ENCODE measurements around the gene RPL39L.

RPL39L gene

GRCh38 chr3:187093320-187093719 lies 46.0 kb downstream of the RPL39L start:
- no peak for DNase-seq (ENCODE audit: low read depth)

GRCh38 chr3:187088701-187089100 lies 50.6 kb downstream of the RPL39L start:
- no peak for DNase-seq (ENCODE audit: low read depth)

GRCh38 chr3:187086831-187087230 lies 52.5 kb downstream of the RPL39L start:
- DNase-seq (ENCODE audit: low read depth): no peak

GRCh38 chr3:187085933-187086332 lies 53.4 kb downstream of the RPL39L start:
- peak; percentile 29 for DNase-seq (ENCODE audit: low read depth)

GRCh38 chr3:187085021-187085666 lies 54.2 kb downstream of the RPL39L start:
- DNase-seq (ENCODE audit: low read depth): no peak

GRCh38 chr3:187084580-187084979 lies 54.7 kb downstream of the RPL39L start:
- no peak for DNase-seq (ENCODE audit: low read depth)

- DNase-seq (ENCODE audit: low read depth): no peak
Observed at GRCh38 chr3:187084126-187084525, 55.2 kb downstream of the RPL39L start.

GRCh38 chr3:187082758-187083375 lies 56.4 kb downstream of the RPL39L start:
- DNase-seq (ENCODE audit: low read depth): no peak

- DNase-seq (ENCODE audit: low read depth): peak; percentile 15
Observed at GRCh38 chr3:187080799-187081450, 58.4 kb downstream of the RPL39L start.

- no peak for DNase-seq (ENCODE audit: low read depth)
Observed at GRCh38 chr3:187079090-187080022, 59.9 kb downstream of the RPL39L start.

GRCh38 chr3:187077537-187077936 lies 61.8 kb downstream of the RPL39L start:
- no peak for DNase-seq (ENCODE audit: low read depth)

GRCh38 chr3:187077085-187077484 lies 62.2 kb downstream of the RPL39L start:
- DNase-seq (ENCODE audit: low read depth): no peak

GRCh38 chr3:187076297-187076696 lies 63.0 kb downstream of the RPL39L start:
- DNase-seq (ENCODE audit: low read depth): no peak

- no peak for DNase-seq (ENCODE audit: low read depth)
Observed at GRCh38 chr3:187074846-187075245, 64.5 kb downstream of the RPL39L start.

GRCh38 chr3:187073581-187074098 lies 65.7 kb downstream of the RPL39L start:
- DNase-seq (ENCODE audit: low read depth): no peak

- no peak for DNase-seq (ENCODE audit: low read depth)
Observed at GRCh38 chr3:187072511-187072910, 66.8 kb downstream of the RPL39L start.

GRCh38 chr3:187072102-187072501 lies 67.2 kb downstream of the RPL39L start:
- DNase-seq (ENCODE audit: low read depth): no peak

Measured in ELR (cell line).